HG02623 (cell line): Measurements from ENCODE around the gene MYRIP.
A peak's percentile ranks its signal among the peaks of the same experiment; 100 is the strongest.
"Not testable (repeated sequence)": the region's sequence is repeated elsewhere in the genome, so short reads cannot be mapped to it uniquely, and the experiment has no call there.

Experiments used
- ATAC-seq: cut with Tn5 transposase; IDR thresholded peaks from one replicate; pipeline ENCODE4 v1.9.1; 2021; ENCODE audit warnings: moderate library complexity; ENCODE audit not compliant: unreplicated experiment

The MYRIP gene

GRCh38 chr3:40120067-40120692 is 310.8 kb downstream of the MYRIP start:
- ATAC-seq, result no peak

- no peak for ATAC-seq
Measured at GRCh38 chr3:40120806-40121205, 311.4 kb downstream of the MYRIP start.

- ATAC-seq, result no peak
Measured at GRCh38 chr3:40124918-40125317, 315.5 kb downstream of the MYRIP start.

- no peak for ATAC-seq
Measured at GRCh38 chr3:40128166-40128565, 318.8 kb downstream of the MYRIP start.

- no peak for ATAC-seq
Measured at GRCh38 chr3:40129510-40129909, 320.1 kb downstream of the MYRIP start.

- no peak for ATAC-seq
Measured at GRCh38 chr3:40129981-40130380, 320.6 kb downstream of the MYRIP start.

GRCh38 chr3:40130721-40131120 is 321.3 kb downstream of the MYRIP start:
- ATAC-seq, result no peak

GRCh38 chr3:40133886-40134575 is 324.6 kb downstream of the MYRIP start:
- ATAC-seq, result not testable (repeated sequence)

- no peak for ATAC-seq
Measured at GRCh38 chr3:40137591-40138295, 328.3 kb downstream of the MYRIP start.

GRCh38 chr3:40143283-40144090 is 334.1 kb downstream of the MYRIP start:
- no peak for ATAC-seq

GRCh38 chr3:40148827-40149226 is 339.4 kb downstream of the MYRIP start:
- ATAC-seq, result no peak

- ATAC-seq, result no peak
Measured at GRCh38 chr3:40152482-40153133, 343.2 kb downstream of the MYRIP start.

- no peak for ATAC-seq
Measured at GRCh38 chr3:40160933-40161332, 351.5 kb downstream of the MYRIP start.

GRCh38 chr3:40162616-40163015 is 353.2 kb downstream of the MYRIP start:
- no peak for ATAC-seq

- ATAC-seq, result no peak
Measured at GRCh38 chr3:40166997-40167396, 357.6 kb downstream of the MYRIP start.

- ATAC-seq, result no peak
Measured at GRCh38 chr3:40167958-40168357, 358.5 kb downstream of the MYRIP start.

GRCh38 chr3:40169983-40170382 is 360.6 kb downstream of the MYRIP start:
- ATAC-seq, result peak; percentile 22

- ATAC-seq, result peak; percentile 96
Measured at GRCh38 chr3:40170395-40170794, 361.0 kb downstream of the MYRIP start.

GRCh38 chr3:40172560-40172959 is 363.2 kb downstream of the MYRIP start:
- ATAC-seq, result no peak

GRCh38 chr3:40173227-40173721 is 363.9 kb downstream of the MYRIP start:
- ATAC-seq, result no peak
